NCI-H146 treated with DMSO at 0.1 percent for 48 hours (cell line): ENCODE measurements around the gene ANO10.

Experiments
- DNase-seq: peaks from one replicate; lab custom pipeline; 2025; ENCODE audit not compliant: unreplicated experiment; lab: John Stamatoyannopoulos, UW

ANO10 gene

DNA sequence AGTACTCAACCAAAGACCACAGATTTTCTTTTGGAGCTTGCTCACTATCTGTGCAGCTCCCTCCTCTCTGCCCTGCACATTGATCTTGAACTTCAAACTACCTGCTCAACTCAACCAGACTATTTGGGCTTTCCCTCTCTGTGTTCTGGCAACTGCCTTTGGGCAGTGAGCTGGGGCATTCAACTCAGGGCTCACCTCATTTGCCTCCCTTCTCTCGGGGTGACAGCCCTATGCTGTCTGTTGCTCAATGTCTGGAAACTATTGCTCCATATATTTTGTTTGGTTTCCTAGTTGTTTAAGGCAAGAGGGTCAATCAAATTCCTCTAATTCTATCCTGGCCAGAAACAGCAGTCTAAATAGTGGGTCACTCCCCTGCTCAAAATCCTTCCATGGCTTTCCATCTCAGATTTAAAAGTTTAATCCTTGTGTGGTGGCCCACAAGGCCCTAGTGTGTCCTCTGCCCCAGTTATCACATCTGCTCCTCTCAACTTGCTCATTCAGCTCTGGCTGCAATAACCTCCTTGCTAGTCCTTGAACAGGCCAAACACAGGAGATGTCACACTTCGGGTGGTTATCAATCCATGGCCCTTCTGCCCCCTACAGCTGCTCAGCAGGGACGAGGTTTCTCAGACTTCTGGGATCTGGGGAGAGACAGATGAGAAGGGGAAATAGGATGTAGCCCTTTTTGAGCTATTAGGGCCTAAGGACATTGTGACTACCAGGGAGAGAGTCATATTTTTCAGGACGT, 267.7 kb downstream of the ANO10 start:
- no peak for DNase-seq

DNA sequence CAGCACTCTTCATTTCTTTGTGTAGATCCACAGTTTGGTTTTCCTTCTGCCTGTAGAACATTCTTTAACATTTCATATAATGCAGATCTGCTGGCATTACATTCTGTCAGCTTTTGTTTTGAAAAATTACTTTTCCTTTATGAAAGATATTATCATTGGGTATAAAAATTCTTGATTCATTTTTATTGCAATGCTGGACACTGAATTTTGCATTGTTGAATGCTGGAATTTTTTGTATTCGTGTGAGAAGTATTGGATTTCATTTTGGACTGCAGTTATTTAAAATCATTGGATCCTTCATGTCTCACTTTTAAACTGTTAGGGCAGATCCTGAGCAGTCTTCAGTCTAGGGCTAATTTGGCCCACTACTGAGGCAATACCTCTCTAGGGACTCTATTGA, 268.4 kb downstream of the ANO10 start:
- no peak for DNase-seq

DNA sequence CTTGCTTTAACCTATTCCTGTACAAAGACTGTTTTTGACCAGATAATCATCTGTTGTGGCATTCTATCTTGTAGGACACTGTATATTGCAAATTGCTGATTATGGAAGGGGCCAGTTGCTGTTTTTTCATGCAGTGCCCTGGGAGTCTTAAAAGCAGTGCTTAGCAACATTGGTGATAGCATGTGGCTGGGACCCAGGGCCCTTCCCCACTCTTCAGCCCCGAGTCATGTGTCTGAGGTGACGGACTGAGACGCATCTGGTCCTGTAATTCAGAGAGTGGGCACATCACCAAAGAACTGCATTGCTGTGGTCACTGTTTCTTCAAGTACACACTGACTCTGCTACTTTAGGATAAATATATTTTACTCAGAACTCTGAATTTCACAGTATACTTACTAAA, 272.1 kb downstream of the ANO10 start:
- DNase-seq = no peak

DNA sequence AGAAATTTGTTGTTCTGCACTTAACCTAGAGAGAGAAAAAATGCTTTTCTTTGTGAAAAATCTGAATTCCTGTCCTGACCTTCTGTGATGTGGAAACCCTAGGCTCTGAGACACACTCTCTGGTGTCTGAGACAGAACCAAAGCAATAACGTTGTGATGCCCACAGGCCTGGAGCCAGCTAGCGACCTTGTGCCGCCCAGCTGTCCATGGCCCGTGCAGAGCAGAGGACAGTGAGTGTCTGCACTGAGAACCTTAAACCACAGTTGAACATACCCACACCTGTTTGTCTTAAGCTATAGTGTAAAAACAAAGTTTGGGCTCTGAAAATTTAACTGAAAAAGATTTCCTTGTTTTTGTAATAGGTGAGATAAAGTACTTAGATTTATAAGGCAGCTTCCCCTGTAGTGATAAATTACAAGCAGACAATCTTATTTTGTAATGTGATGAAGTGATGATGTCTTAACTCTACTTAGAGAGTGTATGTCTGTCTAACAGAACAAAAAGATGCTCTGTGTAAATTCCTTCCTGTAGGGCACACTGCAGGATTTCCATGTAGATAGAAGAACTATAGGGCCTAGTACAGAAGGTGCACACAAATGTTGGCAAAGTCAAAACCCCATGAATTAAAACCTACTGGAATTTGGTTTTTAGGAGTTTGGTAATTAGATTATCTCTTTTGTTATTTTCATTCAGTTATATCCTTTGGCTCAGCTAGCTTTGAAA, 272.8 kb downstream of the ANO10 start:
- no peak for DNase-seq

DNA sequence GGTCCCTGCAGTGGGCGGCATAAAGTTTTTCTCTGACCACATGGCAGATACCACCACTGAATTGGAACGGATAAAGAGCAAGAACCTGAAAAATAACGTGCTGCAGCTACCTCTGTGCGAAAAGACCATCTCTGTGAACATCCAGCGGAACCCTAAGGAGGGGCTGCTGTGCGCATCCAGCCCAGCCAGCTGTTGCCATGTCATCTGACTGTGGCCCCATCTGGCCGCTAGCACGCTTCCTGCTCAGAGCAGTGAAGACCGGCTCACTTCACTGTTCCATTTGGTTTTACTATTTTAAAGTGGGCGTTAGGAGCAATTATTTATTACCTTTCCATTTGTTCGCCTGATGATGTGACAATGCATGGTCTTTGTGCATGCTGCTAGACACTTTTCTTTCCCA, 273.5 kb downstream of the ANO10 start:
- DNase-seq = no peak

DNA sequence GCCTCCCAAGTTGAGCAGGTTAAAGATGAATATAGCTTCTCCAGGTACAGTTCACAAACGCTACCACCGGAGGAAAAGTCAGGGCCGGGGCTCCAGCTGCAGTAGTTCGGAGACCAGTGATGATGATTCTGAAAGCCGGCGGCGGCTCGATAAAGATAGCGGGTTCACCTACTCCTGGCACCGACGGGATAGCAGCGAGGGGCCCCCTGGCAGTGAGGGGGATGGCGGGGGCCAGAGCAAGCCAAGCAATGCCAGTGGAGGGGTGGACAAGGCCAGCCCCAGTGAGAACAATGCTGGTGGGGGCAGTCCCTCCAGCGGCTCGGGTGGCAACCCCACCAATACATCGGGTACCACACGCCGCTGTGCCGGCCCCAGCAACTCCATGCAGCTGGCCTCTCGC, 274.0 kb downstream of the ANO10 start:
- DNase-seq = no peak

DNA sequence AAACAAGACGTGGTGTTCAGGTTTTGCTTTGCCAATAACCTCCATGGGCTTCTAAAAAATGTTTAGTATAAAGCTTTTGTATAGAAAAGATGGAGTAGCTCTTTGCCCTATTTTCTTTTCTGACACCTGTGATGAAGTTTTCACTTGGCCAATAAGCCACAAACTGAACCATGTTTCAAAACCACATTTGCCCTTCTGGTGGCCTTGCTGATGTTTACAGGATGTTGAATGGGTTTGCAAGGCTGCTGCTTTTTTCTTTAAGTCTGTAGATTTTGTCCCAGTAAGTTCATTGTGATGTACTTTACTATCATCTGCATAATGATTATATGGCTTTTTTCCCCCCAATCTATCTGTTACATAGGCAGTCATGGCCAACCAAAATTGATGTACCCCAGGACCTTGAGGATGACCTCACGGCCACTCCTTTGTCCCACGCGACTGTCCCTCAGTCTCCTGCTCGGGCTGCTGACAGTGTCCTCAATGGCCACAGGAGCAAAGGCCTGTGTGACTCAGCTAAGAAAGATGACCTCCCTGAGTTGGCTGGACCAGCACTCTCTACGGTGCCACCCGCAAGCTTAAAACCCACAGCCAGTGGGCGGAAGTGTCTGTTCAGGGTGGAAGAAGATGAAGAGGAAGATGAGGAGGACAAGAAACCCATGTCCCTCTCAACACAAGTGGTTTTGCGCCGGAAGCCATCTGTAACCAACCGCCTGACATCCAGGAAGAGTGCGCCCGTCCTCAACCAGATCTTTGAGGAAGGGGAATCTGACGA, 274.6 kb downstream of the ANO10 start:
- no peak for DNase-seq

DNA sequence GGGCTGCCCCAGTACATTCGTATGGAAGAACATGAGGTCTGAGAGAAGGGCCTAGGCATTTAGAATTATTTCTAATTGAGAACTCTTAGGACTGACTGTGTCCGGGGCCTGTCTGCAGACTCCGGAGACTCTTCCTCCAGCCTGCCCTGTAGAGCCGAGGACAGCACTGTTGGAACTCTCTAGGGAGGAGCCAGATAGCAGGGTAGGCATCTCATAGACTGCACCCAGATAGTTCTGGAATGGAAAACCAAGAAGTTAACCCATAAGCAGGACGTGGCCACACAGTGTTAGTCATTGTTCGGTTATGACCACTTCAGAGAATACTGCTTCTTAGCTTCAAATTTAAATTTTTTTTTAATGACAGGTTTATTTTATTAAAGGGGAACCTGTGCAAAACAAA, 275.9 kb downstream of the ANO10 start:
- DNase-seq = no peak

DNA sequence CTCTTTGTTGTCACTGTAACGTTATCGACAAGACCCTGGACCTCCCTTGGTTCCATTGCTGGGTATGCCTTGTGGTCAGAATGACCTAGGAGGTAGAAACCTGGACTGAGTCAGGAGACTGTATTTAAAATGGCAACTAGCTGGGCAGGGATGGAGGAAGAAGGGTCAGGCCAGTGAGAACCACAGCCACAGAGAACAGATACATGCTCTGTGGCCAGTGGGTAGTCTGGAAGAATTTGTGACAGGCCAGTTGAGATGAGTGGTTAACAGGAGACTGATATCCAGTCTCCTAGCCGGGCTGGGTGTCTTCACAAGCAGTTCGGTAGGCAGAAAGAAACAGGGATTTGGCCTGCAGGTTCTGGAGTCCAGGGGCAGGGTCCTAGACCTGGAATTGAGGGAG, 276.6 kb downstream of the ANO10 start:
- no peak for DNase-seq

DNA sequence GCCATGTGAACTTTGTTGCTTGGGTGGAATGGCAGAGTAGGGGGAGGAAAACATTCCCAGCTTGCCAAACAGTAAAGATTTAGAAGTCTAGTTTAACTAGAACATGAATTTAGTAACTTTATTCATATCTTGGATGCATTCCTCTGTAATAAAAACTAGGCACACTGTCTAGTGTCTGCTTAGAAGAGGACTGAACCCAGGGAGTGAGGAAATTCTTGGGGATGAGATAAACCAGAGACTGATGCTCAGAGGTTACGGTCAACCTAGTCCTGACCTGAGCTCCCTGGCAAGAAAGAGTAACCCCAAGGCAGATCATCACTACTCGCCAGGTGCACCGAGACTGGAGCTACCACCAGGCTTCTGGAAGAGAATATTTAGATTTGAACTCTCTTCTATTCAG, 277.3 kb downstream of the ANO10 start:
- no peak for DNase-seq

DNA sequence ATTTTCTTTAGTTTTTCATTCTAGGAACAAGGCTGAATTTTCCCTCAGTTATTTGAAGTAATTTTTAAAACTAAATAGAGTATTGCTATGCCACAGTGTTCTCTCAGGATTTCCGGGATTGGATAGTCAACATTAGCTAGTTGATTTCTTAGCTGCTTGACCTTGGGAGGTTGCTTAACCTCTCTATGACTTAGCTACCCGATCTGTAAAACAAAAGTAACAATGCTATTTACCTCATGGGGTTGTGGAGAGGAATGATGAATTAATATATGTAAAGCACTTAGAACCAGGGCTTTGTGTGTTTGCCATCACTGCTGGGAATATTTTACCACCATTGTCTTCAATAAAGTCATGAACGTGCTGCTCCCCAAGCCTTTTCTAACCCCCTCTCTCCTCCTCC, 278.0 kb downstream of the ANO10 start:
- no peak for DNase-seq

DNA sequence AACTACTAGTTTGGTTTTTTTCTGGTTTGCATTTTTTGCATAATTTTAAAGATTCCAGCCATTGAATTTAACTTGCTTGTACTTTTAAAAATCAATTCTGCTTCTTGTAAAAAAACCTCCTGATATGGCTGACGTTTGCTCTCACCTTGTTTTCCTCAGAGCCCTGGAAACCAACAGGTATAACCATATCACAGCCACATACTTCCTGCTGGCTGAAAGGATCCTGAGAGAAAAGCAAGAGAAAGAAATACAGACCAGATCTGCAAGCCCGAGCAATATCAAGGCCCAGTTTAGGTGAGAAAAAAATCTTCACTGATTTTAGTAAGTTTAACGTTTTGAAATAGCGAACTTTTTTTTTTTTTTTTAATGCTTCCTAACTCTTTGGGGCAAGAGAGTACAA, 278.6 kb downstream of the ANO10 start:
- DNase-seq = no peak

DNA sequence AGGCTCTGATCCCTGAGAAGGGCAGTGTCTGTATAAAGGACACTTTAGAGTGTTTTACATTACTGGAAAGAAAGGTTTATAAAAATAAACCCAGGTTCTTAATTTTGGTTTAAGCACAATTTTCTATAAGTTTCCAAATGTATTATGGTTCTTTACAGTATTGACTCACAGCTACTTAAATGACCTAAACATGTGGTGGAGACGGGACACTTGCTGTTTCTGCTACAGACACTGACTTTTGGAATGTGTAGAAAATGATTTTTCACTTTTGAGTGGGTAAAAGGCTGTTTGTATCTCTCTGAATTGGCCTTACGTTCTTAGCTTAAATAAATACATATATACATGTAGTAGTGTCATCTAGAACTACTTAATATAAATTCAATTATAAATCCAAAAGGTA, 280.0 kb downstream of the ANO10 start:
- no peak for DNase-seq

DNA sequence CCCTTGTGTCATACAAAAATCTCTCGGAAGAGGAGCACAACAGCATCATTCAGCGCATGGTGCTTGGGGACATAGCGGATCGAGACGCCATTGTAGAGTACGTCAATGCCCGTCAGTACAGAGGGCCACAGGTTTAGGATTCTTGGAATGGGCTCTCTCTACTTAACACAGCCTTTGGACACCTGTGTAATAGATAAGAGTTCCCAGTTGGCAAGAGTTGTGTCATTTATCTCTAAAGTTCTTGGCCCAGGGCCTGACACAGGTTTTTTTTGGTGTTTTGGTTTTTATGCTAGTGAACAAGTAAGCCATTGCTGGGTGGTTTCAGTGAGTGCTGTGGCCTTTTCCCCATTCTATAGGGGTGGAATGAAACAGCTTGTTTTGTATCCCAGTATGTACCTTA, 281.4 kb downstream of the ANO10 start:
- DNase-seq = no peak

DNA sequence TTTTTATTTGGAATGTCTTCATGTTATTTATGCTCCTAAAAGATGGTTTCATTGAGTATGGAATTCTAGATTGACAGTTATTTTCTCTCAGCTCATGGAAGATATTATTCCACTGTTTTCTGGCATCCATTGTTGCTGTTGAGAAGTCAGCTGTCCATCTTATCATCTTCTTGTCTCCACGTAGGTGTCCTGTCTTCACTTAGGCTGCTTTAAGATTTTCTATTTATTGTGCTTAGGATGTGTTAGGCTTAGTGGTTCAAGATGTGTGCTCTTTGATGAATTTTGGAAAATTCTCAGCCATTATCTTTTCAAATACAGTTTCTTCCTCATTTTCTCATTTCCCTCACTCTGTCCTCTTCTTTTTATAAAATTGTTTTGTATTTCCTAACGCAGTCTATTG, 283.5 kb downstream of the ANO10 start:
- no peak for DNase-seq

DNA sequence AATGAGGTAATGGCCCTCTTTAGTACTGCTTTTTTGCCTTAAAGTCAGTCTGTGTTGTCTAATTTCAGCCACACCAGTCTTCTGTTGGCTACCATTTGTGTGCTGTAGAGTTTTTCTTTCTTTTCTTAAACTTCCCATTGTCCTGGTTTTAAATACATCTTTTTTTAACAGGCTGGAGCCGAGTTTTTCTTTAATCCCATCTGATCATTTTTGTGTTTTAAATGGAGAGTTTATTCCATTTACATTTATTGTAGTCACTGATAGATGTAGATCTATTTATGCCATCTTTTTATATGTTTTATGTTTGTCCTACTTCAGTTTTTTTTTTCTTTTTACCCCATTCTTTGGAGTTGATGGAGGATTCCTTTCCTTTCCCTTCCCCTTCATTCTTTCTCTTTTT, 286.0 kb downstream of the ANO10 start:
- DNase-seq = no peak

DNA sequence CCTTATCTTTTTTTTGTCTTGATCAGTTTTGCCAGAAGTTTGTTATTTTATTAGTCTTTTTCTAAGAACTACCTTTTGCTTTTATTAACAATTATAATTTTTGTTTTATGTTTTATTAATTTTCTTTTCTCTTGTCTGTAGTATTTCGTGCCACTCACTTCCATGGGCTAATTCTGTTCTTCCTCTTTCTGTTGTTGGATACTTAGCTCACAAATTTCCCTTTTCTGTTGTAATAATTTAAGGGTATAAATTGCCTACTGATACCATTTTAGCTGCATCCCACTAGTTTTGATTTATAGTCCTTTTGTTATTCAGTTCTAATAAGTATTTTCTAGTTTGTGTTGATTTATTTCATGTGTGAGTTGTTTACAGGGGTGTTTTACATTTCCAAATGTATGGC, 286.8 kb downstream of the ANO10 start:
- no peak for DNase-seq

DNA sequence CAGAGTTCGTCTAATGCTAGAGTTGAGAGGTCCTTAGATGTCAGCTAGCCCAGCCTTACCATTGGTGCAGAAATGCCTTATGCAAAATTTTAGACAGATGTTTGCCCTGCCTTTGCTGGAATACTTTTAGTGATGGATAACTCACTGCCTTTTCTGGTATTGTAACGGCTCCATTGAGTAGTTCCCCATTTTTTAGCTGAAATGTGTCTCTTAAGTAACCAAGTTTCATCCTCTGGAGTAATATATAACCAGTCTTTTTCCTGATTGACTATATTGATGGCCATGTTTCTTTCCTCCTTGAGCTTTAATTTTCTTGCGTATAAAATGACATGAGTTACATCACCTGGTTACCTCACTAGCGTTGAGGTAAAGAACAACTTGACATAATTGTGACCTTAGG, 290.4 kb downstream of the ANO10 start:
- DNase-seq = no peak

DNA sequence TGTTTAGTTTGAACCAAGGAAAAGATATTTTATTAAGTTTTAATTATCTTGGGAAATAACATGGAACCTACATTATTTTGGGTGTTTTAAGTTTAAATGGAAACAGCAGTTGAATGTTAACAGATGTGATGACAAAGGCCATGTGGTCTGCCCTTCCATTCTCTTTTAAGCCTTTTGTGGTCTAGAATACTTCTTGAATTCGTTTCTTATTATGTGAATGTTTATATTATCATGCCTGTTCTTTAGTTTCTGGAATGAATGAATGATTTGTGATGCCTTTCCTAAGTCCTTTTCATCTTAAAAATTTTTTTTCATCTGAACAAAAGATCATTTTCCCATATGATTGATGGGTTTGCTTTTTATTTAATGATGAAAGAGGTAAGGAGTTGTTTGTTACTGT, 290.8 kb downstream of the ANO10 start:
- DNase-seq = no peak

DNA sequence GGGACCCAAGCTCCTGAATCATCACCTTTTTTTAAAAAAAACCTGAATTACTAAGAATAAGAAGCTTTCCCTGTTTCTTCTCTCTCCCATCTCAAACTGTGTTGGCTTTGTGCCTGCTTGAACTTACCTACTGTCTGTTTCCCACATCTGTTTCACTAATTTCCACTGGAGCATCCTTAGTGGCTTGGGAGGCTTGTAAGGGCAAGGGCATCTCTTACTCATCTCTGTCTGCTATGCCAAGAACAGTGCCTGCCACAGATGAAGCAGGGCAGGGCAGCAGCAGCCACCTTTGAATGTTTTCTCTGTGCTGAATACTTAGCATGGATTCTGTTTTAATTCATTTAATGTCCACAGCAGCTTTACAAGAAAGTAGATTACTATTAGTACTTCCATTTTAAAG, 293.2 kb downstream of the ANO10 start:
- DNase-seq = no peak

DNA sequence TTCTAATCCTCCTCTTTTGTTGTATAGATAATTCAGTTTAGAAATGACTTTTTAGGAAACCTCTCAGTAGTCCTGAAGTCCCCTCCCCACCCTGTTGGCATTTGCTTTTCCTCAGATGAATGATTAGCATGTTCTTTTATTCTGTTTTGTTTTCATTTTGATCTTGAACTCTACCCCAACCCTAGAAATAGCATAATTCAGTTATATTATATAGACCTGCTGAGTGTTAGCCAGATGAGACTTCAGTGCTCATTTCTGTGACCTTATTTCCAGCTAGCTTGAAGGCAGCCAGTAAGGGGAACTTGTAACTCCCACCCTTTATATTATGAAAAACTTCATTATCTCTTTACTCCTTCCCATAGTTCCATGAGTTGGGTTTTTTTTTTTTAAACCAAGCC, 294.2 kb downstream of the ANO10 start:
- no peak for DNase-seq

DNA sequence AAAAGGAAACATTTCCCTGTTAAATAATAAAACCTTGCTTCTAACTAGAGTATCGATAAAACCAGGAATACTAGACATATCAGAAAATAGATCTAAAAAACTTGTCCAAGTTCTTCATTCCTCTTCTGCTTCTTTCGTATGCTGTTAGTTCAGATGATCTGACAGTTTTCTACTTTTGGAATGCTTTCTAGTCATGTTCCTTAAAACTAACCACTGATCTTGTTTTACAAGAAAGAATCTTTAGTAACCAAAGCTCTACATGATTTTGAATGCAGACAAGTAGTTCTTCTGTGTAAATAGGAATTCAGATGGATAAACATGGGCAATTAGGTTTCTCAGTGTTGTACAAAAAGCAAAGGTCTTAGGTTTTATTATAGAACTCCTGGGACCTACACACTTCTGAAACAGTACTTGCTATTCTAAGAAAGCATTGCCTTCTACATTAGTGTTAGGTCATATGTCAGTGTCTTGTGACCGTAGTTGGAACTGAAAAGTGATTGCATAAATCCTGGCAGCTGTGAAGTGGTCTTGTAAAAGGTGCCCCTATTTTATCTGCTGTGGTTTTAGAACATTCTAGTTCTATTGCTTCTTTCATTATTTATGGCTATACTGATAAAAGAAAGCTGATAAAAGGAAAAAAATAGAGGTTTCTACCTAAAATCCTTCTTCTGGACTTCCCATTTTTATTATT, 294.8 kb downstream of the ANO10 start:
- no peak for DNase-seq
